GM23338 (cell line): ENCODE data around the gene BCORL1. TPM values are rescaled to one million over a fixed set of nuclear protein-coding genes. Genes with fewer than 3 reads are reported as not detected.

Experiments
- ATAC-seq: fragments of 200-7000 bp; cut with Tn5 transposase; 3 replicates; pipeline ENCODE4 v1.9.1; 2020
- DNase-seq: peaks from one replicate; pipeline ENCODE4 v3.0.0-alpha.2; 2015; ENCODE audit warnings: low spot score
- H2AFZ ChIP-seq: fragments of 200-600 bp; sonication (generic); 2 replicates; pipeline ENCODE4 v1.8.0; 2016; ENCODE audit warnings: antibody characterized with exemption, mild to moderate bottlenecking, moderate library complexity
- H3F3A ChIP-seq: fragments of 200-600 bp; sonication (generic); replicated peaks from 2 replicates; pipeline ENCODE4 v1.8.0; 2017; ENCODE audit warnings: antibody characterized with exemption, mixed run types, low read depth
- H3K27ac ChIP-seq: fragments of 200-600 bp; sonication (generic); 2 replicates; pipeline ENCODE4 v1.6.1; 2016; ENCODE audit warnings: low read depth
- H3K27me3 ChIP-seq: fragments of 200-600 bp; sonication (generic); 2 replicates; pipeline ENCODE4 v1.8.0; 2016; ENCODE audit warnings: mild to moderate bottlenecking, mixed run types, moderate library complexity; ENCODE audit not compliant: insufficient read depth
- H3K36me3 ChIP-seq: fragments of 200-600 bp; sonication (generic); 2 replicates; pipeline ENCODE4 v1.8.0; 2016; ENCODE audit warnings: mild to moderate bottlenecking; ENCODE audit not compliant: insufficient read depth
- H3K4me1 ChIP-seq: fragments of 200-600 bp; sonication (generic); 2 replicates; pipeline ENCODE4 v1.8.0; 2016; ENCODE audit warnings: mild to moderate bottlenecking, moderate library complexity; ENCODE audit not compliant: insufficient read depth
- H3K4me2 ChIP-seq: fragments of 200-600 bp; sonication (generic); 2 replicates; pipeline ENCODE4 v1.7.1; 2017; ENCODE audit warnings: mixed run types
- H3K4me3 ChIP-seq: fragments of 200-600 bp; sonication (generic); 2 replicates; pipeline ENCODE4 v1.6.1; 2016; ENCODE audit warnings: mixed run types
- H3K79me2 ChIP-seq: fragments of 200-600 bp; sonication (generic); replicated peaks from 2 replicates; pipeline ENCODE4 v1.8.0; 2017; ENCODE audit warnings: mild to moderate bottlenecking; ENCODE audit not compliant: insufficient read depth
- H3K9me2 ChIP-seq: fragments of 200-600 bp; sonication (generic); 2 replicates; pipeline ENCODE4 v1.8.0; 2017; ENCODE audit not compliant: insufficient read depth
- H4K20me1 ChIP-seq: fragments of 200-600 bp; sonication (generic); replicated peaks from 2 replicates; pipeline ENCODE4 v1.8.0; 2017; ENCODE audit warnings: mild to moderate bottlenecking; ENCODE audit not compliant: insufficient read depth
- H3K27ac Mint-ChIP-seq: 2 replicates; pipeline ENCODE4 v1.8.0; 2020; ENCODE audit warnings: inconsistent platforms, mild to moderate bottlenecking, moderate library complexity, mixed read lengths
- H3K27me3 Mint-ChIP-seq: 3 replicates; pipeline ENCODE4 v1.8.0; 2022; ENCODE audit warnings: low read depth, mild to moderate bottlenecking, moderate library complexity, mixed read lengths, inconsistent platforms; ENCODE audit not compliant: insufficient read depth, poor library complexity
- H3K36me3 Mint-ChIP-seq: 3 replicates; pipeline ENCODE4 v1.8.0; 2021; ENCODE audit warnings: low read depth, mild to moderate bottlenecking, inconsistent platforms, moderate library complexity, mixed read lengths
- H3K4me1 Mint-ChIP-seq: 3 replicates; pipeline ENCODE4 v1.8.0; 2020; ENCODE audit warnings: mild to moderate bottlenecking, inconsistent platforms, mixed read lengths
- H3K4me3 Mint-ChIP-seq: 3 replicates; pipeline ENCODE4 v1.8.0; 2021; ENCODE audit warnings: moderate library complexity, mild to moderate bottlenecking, inconsistent platforms, mixed read lengths
- H3K9me3 Mint-ChIP-seq: 3 replicates; pipeline ENCODE4 v1.8.0; 2020; ENCODE audit warnings: moderate library complexity, mild to moderate bottlenecking, inconsistent platforms, mixed read lengths
- CREB1 ChIP-seq: fragments of 250-450 bp; sonication (Bioruptor Pico); IDR thresholded peaks from 2 replicates; pipeline ENCODE4 v1.5.0; 2020; ENCODE audit warnings: low read depth, mild to moderate bottlenecking, moderate library complexity
- CTCF ChIP-seq, 2 experiments: fragments of 200-600 bp in 1 of 2; sonication (generic) in 1 of 2; conservative IDR thresholded peaks; 2 replicates each; pipeline versions ENCODE4 v1.5.1 to v1.6.1; 2016 to 2017; ENCODE audit warnings: antibody characterized with exemption in 2 of 2, low read depth in 2 of 2, mild to moderate bottlenecking in 2 of 2, moderate library complexity in 1 of 2
- EZH2 ChIP-seq: fragments of 200-600 bp; sonication (generic); IDR thresholded peaks from one replicate; pipeline ENCODE4 v1.8.0; 2017; ENCODE audit warnings: antibody characterized with exemption, mild to moderate bottlenecking, low read depth; ENCODE audit not compliant: unreplicated experiment
- EZH2phosphoT487 ChIP-seq: fragments of 200-600 bp; sonication (generic); IDR thresholded peaks from one replicate; pipeline ENCODE4 v1.8.1; 2018; ENCODE audit warnings: antibody characterized with exemption; ENCODE audit not compliant: unreplicated experiment
- JUNB ChIP-seq: IDR thresholded peaks from one replicate; pipeline ENCODE4 v1.6.1; 2016; ENCODE audit warnings: antibody characterized with exemption; ENCODE audit not compliant: unreplicated experiment
- NANOG ChIP-seq: IDR thresholded peaks from 2 replicates; pipeline ENCODE4 v1.6.1; 2016; ENCODE audit warnings: antibody characterized with exemption, borderline replicate concordance
- REST ChIP-seq: IDR thresholded peaks from one replicate; pipeline ENCODE4 v1.6.1; 2018; ENCODE audit warnings: antibody characterized with exemption; ENCODE audit not compliant: unreplicated experiment
- STAT1 ChIP-seq: IDR thresholded peaks from one replicate; pipeline ENCODE4 v1.6.1; 2016; ENCODE audit warnings: antibody characterized with exemption; ENCODE audit not compliant: unreplicated experiment
- ZNF462 ChIP-seq: fragments of 250-450 bp; sonication (Bioruptor Pico); IDR thresholded peaks from 2 replicates; pipeline ENCODE4 v1.5.0; 2020; ENCODE audit warnings: mild to moderate bottlenecking, moderate library complexity
- polyA plus RNA-seq: library from polyadenylated mRNA; unstranded; fragments of >200 nt; fragmentation: Nextera tagmentation; extraction: Ambion mirVana; gene quantifications from 2 replicates; pipeline ENCODE4 v1.2.1, GENCODE V29; 2016
- total RNA-seq: library from RNA; depleted of rRNA; stranded (reverse); fragments of >200 nt; shearing (Covaris generic); gene quantifications from 2 replicates; pipeline ENCODE4 v1.2.3, GENCODE V29; 2014

Gene BCORL1
- total and polyA plus RNA-seq, 2 experiments from 2014 or later: 2.6 to 2.7 TPM

- Histone ChIP-seq H3K79me2 (no peaks in the 10 kb centered on the region), H4K20me1 (no peaks in the 10 kb centered on the region), H3K27me3 (peaks cover 94% of the 10 kb centered on the region), H3K4me2 (peak overlapping the region; percentile 79), H3K4me1 (peaks cover 14% of the 10 kb centered on the region), H3K4me3 (peak overlapping the region; percentile 56), H3K9me2 (no peaks in the 10 kb centered on the region), H3K27ac (no peak overlapping the region), H3K36me3 (no peaks in the 10 kb centered on the region), H2AFZ (peak overlapping the region; percentile 47; the same call in 1 of the 2 replicates), H3F3A (no peaks in the 10 kb centered on the region)
- Mint-ChIP-seq H3K9me3 (no peaks in the 10 kb centered on the region), H3K27ac (no peak overlapping the region), H3K27me3 (peaks cover 92% of the 10 kb centered on the region), H3K4me3 (peak overlapping the region; percentile 74), H3K4me1 (peaks cover 30% of the 10 kb centered on the region), H3K36me3 (no peaks in the 10 kb centered on the region)
- no peak for TF ChIP-seq NANOG
- no peak for TF ChIP-seq EZH2
- no peak for TF ChIP-seq EZH2phosphoT487
- TF ChIP-seq CREB1 (CRISPR knock-in tag): no peak
- TF ChIP-seq CTCF (conservative IDR thresholded peaks at IDR 0.05; ENCODE audit: low read depth in 2 of 2): no peak
- DNase-seq: no peak
- ATAC-seq: no peak
Observed at GRCh38 chrX:129958083-129958465, 24.4 kb upstream of the BCORL1 start.

GRCh38 chrX:129958814-129959492 lies 23.5 kb upstream of the BCORL1 start:
- ATAC-seq: no peak
- peak overlapping the region; percentile 30; the same call in 1 of the 3 replicates for H3K4me3 Mint-ChIP-seq
- Histone ChIP-seq H3K9me2 (no peaks in the 10 kb centered on the region), H3K79me2 (no peaks in the 10 kb centered on the region), H3K27me3 (peaks cover 90% of the 10 kb centered on the region), H3K4me3 (peak overlapping the region; percentile 36; the same call in 1 of the 2 replicates), H3K4me1 (peaks cover 8% of the 10 kb centered on the region; the same call in 1 of the 2 replicates), H4K20me1 (no peaks in the 10 kb centered on the region), H3K36me3 (no peaks in the 10 kb centered on the region), H2AFZ (no peak overlapping the region), H3F3A (no peaks in the 10 kb centered on the region), H3K4me2 (peak overlapping the region; percentile 62; the same call in 1 of the 2 replicates), H3K27ac (no peak overlapping the region)
- H3K27me3 Mint-ChIP-seq: peaks cover 86% of the 10 kb centered on the region
- peaks cover 26% of the 10 kb centered on the region for H3K4me1 Mint-ChIP-seq
- no peak overlapping the region for H3K27ac Mint-ChIP-seq
- H3K9me3 Mint-ChIP-seq: no peaks in the 10 kb centered on the region
- H3K36me3 Mint-ChIP-seq: no peaks in the 10 kb centered on the region
- no peak for DNase-seq
- TF ChIP-seq STAT1 (no peak), CREB1 (CRISPR knock-in tag) (no peak), REST (no peak), NANOG (no peak), EZH2phosphoT487 (no peak), ZNF462 (CRISPR knock-in tag) (no peak), JUNB (no peak)
